ENCODE measurements around the gene FBXO15. TPM values are rescaled to one million over a fixed set of nuclear protein-coding genes. Genes with fewer than 3 reads are reported as not detected.

FBXO15 gene
- total and polyA plus RNA-seq, 2 of the 8 experiments (the other 6 are each of a cell fraction or from before 2014, with no cell fraction given) = 0.84 to 0.85 TPM

DNA sequence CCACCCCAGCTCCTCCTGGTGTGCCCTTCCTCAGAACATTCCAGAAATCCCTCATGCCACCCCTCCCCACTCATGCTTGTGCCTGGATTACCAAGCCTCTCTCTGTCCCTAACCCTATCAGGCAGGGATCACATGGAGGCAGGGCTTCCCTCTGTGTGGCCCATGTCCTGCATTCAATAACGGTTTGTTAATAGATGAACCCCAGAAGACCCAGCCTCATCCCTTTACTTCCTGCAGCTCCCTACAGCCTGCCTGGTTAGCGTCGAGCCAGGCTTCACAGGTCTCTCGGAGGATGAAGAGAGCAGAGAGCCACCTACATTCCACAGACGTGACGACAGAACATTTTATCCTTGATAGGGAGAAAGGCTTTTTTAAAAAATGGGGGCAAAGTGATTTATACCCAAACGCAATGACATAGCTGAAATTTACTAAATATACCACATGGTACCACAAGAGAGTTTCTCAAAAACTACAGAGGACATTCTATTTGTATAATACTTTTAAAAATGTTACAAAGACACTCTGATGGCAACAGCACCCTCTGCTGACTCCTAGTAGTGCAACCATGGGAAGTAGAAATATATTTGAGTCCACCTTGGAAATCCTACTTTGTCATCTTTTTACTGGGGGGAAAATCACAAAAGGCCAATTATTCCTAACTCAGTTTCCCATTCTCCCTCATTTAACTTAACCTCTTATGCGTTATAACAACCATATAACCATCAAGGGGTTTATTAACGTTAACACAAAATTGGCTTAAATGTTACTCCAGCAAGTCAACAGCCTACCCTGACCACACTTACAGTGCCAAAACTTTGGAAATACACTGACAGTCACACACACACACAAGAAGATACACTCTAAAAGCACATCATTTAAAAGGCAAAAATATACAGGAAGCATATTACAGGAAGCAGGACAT is 30.7 kb downstream of the FBXO15 start:
- ChIA-PET CTCF (ENCODE audit: partially characterized antibody) (interaction anchor here (0.6 to 4.5 kb wide), 20 partner anchors 9 to 1354 kb away, joined by 3 to 25 read pairs (median 3); no protein-coding TSS in a partner anchor), POLR2A (ENCODE audit: partially characterized antibody) (no interaction called here)
- Histone ChIP-seq H3K14ac (ENCODE audit: insufficient read length) (no peak overlapping the region), H3K4ac (replicated peaks; ENCODE audit: insufficient read length, low read depth, low read length) (no peak overlapping the region), H4K91ac (replicated peaks; ENCODE audit: insufficient read length, low read length) (peak overlapping the region; percentile 39), H2AK5ac (ENCODE audit: low read depth, low read length) (no peak overlapping the region), H2BK12ac (ENCODE audit: low read depth, low read length) (no peak overlapping the region), H3K36me3 (ENCODE audit: control insufficient read depth in 2 of 4, insufficient read depth in 4 of 4, low read length in 3 of 4) (no peaks in the 10 kb centered on the region), H2BK120ac (replicated peaks; ENCODE audit: low read depth, low read length) (peak overlapping the region; percentile 75), H3K9me3 (ENCODE audit: insufficient read depth in 2 of 2, low read depth in 1 of 2, low read length in 1 of 2) (peaks cover 5 to 8% of the 10 kb centered on the region in 2 experiments; a peak in 3 of 4 replicates), H3K23me2 (ENCODE audit: low read depth, low read length) (no peaks in the 10 kb centered on the region; the same call in 1 of the 2 replicates), H3K4me2 (ENCODE audit: insufficient read depth in 1 of 2, low read depth in 2 of 2, low read length in 2 of 2) (peak overlapping the region; percentile 7 to 30; a peak in 1 of 4 replicates), H2BK20ac (ENCODE audit: low read length) (peak overlapping the region; percentile 55; the same call in 1 of the 2 replicates), H3K9ac (replicated peaks in 1 of 4; ENCODE audit: extremely low read depth in 1 of 4, low read depth in 3 of 4, low read length in 3 of 4) (no peak overlapping the region), H3K4me3 (ENCODE audit: extremely low read depth in 1 of 4, insufficient read depth in 2 of 4, low read depth in 3 of 4, low read length in 4 of 4) (peak overlapping the region in 1 of 4 experiments; percentile 30; a peak in 1 of 8 replicates), H3K4me1 (replicated peaks in 1 of 4; ENCODE audit: control insufficient read depth in 3 of 4, insufficient read depth in 4 of 4, low read length in 3 of 4) (peaks cover 2 to 13% (median 8%) of the 10 kb centered on the region in 4 experiments; a peak in 5 of 7 replicates), H3K56ac (replicated peaks; ENCODE audit: insufficient read length, low read depth, low read length) (no peak overlapping the region), H3K27me3 (replicated peaks in 1 of 4; ENCODE audit: control insufficient read depth in 3 of 4, extremely low read depth in 1 of 4, insufficient read depth in 3 of 4, low read length in 3 of 4) (no peaks in the 10 kb centered on the region), H2AFZ (ENCODE audit: low read length) (peak overlapping the region; percentile 71; the same call in 1 of the 2 replicates), H4K8ac (ENCODE audit: extremely low read depth, insufficient read depth, low read length) (no peak overlapping the region), H4K5ac (ENCODE audit: insufficient read length, low read depth, low read length) (no peak overlapping the region), H3K18ac (ENCODE audit: extremely low read depth, low read length) (peak overlapping the region; percentile 53; the same call in 1 of the 2 replicates), H3K79me2 (ENCODE audit: control insufficient read depth in 1 of 2, insufficient read depth in 2 of 2, low read length in 2 of 2) (no peaks in the 10 kb centered on the region), H2BK5ac (ENCODE audit: low read depth, low read length) (no peak overlapping the region), H3K23ac (ENCODE audit: insufficient read length) (no peak overlapping the region), H3K79me1 (ENCODE audit: low read depth, low read length) (no peaks in the 10 kb centered on the region), H4K20me1 (replicated peaks in 1 of 2; ENCODE audit: control insufficient read depth in 1 of 2, insufficient read depth in 2 of 2, low read length in 2 of 2) (no peaks in the 10 kb centered on the region), H3K27ac (ENCODE audit: low read depth, low read length) (no peak overlapping the region), H2BK15ac (ENCODE audit: low read length) (0 out of 2 replicates have a peak overlapping the region, but pooled peaks have one; percentile 31)
- peak; percentile 76 for FAIRE-seq
- DNase-seq (ENCODE audit: low read depth in 1 of 2, low spot score in 2 of 2) = peak in 1 of 2 experiments; percentile 17
- WGBS, 2 experiments (ENCODE audit: extremely low coverage in 1 of 2, insufficient coverage in 1 of 2, insufficient read length in 1 of 2, insufficient replicate concordance in 2 of 2, low coverage in 1 of 2, low lambda C conversion rate in 2 of 2, missing lambda C conversion rate in 1 of 2) = 27% methylated on average over 9 of the region's 9 CpGs; no CpG with 5 or more reads in 1 of the 2 experiments
- no peak for TF ChIP-seq TAF7 (optimal IDR thresholded peaks at IDR 0.05; ENCODE audit: borderline replicate concordance, low read depth, low read length)
- TF ChIP-seq HDAC2 (IDR thresholded peaks at IDR 0.05; ENCODE audit: borderline replicate concordance in 1 of 2, low read depth in 2 of 2, low read length in 2 of 2) = no peak
- peak; percentile 63 to 65 for TF ChIP-seq RAD21 (IDR thresholded peaks at IDR 0.05 in 1 of 2, conservative IDR thresholded peaks at IDR 0.05 in 1 of 2; ENCODE audit: low read depth in 2 of 2, low read length in 2 of 2)
- no peak for TF ChIP-seq MAFK (IDR thresholded peaks at IDR 0.05; ENCODE audit: low read depth, low read length)
- TF ChIP-seq, protein P1, sequence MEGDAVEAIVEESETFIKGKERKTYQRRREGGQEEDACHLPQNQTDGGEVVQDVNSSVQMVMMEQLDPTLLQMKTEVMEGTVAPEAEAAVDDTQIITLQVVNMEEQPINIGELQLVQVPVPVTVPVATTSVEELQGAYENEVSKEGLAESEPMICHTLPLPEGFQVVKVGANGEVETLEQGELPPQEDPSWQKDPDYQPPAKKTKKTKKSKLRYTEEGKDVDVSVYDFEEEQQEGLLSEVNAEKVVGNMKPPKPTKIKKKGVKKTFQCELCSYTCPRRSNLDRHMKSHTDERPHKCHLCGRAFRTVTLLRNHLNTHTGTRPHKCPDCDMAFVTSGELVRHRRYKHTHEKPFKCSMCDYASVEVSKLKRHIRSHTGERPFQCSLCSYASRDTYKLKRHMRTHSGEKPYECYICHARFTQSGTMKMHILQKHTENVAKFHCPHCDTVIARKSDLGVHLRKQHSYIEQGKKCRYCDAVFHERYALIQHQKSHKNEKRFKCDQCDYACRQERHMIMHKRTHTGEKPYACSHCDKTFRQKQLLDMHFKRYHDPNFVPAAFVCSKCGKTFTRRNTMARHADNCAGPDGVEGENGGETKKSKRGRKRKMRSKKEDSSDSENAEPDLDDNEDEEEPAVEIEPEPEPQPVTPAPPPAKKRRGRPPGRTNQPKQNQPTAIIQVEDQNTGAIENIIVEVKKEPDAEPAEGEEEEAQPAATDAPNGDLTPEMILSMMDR (IDR thresholded peaks at IDR 0.05; ENCODE audit: control extremely low read depth in 1 of 3, insufficient read depth in 1 of 3, low read depth in 1 of 3, low read length in 3 of 3) = peak in 2 of 3 experiments; percentile 43 to 56; a peak in 2 of 4 replicates
- peak; percentile 29; the same call in 1 of the 2 replicates for TF ChIP-seq TEAD4 (IDR thresholded peaks at IDR 0.05; ENCODE audit: low read depth, low read length)
